GM21423 (cell line): ENCODE measurements around the gene IQSEC1.

ENCODE experiments used
- ATAC-seq: cut with Tn5 transposase; IDR thresholded peaks from one replicate; pipeline ENCODE4 v1.9.1; 2021; ENCODE audit warnings: mild to moderate bottlenecking, moderate library complexity; ENCODE audit not compliant: unreplicated experiment

IQSEC1 gene

DNA sequence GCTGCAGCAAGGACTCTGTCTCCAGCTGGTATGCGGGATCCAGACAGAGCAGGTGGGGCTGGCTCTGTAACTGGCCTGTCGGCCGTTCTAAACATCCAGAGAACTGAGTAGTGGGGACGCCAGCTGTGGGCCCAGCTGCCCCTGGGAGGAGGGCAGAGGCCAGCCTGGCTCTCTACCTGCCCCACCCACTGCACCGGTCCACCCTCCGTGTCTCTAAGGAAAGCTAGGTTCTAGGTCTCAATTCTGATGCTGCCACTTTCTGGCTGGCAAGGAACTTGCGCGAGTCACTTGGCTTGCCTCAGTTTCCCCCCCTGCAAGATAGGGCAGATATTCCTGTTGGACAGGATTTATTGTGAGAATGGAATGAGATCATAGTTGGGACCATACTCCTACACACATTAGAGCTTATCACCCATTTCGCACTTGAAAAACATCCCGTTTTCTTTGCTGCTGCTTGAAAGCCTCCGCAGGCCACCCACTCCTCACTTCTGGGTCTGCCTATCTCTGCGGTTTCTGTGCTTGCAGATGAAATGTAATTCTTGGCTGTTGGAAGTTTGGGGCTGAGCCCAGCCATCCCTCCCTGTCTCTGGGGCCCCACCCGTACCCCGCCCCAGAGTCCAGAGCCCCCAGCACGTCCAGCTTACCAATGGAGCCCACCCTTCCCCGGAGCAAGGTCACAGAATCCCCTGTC lies 65.8 kb downstream of the IQSEC1 start:
- no peak for ATAC-seq

DNA sequence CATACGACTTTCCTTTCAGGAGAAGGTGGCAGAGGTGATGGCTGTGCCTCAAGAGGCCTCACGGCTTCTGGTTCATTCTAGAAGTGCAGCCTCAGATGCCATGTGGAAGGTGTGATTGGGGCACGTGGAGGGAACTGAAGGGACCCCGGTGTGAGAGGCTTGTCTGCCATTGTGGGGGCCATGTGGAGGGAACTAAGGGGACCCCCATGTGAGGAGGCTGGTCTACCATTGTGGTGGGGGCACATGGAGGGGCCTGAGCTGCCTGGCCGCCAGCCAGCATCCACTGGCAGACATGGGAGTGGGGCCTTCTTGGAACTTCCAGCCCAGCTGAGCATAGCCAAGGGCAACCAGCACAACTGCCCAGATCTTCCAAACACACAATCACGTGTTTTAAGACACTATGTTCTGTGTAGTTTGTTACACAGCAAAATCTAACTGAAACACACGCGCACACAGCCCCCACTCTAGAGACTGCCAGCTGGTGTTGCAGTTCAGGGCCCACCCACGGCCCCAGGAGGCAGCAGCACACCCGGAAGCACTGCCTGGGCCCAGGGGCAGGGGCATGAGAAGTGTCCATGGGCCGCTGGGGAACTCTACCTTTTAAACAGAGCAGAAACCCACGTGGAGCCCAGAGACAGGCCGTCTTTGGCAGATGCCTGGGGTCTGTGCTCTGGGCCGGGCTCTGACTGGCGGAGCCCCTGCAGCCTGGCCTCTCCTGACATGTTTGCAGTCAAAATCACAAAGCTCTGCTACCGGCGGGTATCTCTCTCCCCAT lies 66.8 kb downstream of the IQSEC1 start:
- no peak for ATAC-seq

DNA sequence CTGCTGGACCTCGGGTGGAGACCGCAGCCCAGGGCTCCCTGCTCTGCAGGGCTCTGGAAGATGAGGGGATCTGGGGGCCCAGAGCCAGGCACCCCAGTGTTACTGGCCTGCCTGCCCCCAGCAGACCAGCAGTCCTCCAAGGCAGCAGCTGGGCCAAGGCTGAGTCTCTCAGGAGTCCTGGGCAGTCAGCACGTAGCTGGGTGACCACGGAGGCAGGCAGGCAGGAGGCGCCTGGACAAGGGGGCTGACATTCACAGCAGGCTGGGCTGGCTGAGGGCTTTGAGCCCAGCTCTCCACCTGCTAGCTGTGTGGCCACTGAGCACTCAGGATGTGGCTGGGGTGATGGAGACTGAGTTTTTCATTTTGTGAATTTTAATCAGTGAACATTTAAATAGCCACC lies 67.9 kb downstream of the IQSEC1 start:
- ATAC-seq: no peak

DNA sequence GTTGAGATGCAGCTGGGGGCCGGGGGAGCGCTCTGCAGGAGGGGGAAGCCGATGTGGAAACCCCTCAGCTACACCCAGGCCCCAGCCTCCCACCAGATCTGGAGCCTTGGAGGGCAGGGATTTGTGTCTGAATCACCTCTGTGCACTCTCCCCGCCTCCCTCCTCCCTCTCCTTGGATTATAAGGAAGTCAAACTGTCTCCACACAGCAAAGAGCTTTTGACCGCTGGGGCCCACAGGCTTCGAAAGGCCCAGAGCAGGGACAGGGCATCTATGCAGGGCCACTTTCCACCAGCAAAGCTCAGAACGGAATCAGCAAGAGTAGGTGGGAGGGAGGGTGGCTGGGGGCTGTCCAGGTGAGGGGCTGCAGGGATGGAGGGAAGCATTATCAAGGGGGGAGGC lies 68.9 kb downstream of the IQSEC1 start:
- ATAC-seq: no peak

DNA sequence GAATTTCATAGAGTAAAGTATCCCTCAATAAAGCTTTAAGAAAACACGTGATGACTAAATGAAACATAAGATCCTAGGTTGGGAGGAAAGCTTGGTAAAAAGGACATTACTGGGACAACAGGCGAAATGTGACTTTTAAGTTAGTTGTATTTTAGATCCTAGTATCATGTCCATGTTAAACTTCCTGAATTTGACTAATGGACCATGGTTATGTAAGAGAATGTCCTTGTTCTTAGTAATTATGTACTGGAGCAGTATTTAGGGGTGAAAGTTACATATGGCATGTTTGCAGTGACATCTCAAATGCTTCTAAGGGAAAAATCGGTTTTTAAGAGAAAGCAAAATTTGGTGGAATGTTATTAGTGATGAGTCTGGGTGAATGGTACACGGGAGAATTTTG lies 69.6 kb downstream of the IQSEC1 start:
- no peak for ATAC-seq

DNA sequence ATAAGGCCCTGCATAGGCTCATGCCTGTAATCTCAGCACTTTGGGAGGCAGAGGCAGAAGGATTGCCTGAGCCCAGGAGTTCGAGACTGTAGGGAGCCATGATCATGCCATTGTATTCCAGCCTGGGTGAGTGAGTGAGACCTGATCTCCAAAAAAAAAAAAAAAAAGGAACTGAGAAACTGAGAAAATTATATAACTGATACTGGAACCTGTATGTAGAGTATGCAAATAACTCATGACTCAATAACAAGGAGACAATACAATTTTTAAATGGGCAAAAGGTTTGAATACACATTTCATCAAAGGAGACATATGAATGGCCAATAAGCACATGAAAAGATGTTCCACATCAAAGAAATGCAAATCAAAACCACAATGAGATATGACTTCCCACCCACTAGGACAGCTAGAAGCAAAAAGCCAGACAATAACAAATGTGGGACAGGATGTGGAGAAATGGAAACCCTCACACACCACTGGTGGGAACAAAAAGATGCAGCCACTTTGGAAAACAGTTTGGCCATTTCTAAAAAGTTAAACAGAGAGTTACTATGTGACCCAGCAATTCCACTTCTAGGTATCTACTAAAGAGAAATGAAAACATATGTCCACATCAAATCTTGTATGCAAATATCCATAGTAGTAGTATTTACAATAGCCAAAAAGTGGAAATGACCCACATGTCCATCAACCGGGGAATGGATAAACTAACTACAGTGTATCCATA lies 70.7 kb downstream of the IQSEC1 start:
- ATAC-seq: peak; percentile 60

DNA sequence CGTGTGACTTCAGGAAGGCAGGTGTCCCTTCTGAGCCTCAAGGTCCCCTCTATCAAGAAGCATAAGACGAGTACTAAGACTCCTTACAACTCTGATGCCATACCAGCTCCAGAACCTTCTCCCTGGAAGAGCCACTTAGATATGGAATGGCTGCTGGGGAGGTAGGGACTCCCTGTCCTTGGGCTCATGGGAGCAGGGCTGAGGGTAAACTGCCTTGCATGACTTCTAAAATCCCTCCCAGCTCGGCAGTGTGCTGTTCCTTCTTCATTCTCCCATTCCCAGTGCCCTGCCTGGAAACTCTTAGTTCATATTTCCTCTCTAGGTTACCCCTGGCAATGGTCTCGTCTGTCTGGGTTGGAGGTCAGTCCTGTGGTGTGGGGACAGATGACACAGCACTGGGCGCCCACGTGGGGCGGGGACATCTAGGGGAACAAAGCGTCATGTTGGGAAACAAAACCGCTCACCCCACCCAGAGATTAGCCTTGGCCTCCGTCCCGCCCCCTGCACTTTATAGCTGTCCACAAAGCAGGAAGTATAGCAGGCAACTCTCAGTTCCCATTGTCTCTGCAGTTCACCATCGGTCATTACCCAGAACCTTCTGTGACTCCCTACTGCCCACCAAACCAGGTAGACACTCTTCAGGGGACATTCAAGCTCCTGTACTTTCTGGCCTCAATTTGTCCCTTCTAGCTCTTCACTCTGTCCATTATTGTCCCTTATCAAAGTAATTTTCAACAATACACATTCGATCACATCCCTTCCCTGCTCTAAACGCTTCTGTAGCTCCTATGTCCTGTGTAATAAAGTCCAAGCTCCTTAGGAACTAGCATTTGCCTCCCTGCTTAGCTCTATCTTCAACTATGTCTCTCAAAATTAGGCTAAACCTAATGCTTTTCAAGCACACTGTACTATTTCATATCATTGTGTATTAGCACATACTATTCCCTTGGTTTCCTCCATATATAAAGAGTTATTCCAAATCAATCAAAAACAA lies 73.8 kb downstream of the IQSEC1 start:
- peak; percentile 39 for ATAC-seq

DNA sequence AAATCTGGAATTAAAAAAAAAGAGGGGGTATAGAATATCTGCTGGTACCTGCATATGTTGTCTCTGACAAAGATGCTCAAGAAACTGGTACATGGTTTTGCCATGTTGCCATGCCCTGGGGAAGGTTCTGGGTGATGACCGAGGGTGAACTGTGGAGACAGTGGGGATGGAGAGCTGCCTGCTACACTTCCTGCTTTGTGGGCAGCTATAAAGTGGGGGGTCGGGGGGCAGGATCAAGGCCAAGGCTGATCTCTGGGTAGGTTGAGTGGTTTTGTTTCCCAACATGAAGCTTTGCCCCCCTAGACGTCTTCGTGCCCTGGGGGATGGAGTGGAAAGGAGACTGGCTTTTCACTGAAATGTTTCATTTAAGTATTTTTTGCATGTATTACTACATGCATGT lies 74.6 kb downstream of the IQSEC1 start:
- no peak for ATAC-seq

DNA sequence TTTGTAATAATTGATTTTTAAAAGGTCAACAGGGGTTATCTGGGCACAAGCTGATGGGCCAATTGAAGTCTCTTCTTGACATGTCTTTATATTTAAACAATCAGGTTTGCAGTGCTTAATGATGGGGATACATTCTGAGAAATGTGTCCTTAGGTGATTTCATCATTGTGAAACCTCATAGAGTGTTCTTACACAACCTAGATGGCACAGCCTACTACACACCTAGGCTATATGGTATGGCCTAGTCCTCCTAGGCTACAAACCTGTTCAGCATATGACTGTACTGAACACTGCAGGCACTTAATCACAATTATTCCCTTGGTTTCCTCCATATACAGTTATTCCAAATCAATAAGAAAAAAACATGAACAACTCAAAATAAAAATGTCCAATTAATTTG lies 75.8 kb downstream of the IQSEC1 start:
- ATAC-seq: no peak

DNA sequence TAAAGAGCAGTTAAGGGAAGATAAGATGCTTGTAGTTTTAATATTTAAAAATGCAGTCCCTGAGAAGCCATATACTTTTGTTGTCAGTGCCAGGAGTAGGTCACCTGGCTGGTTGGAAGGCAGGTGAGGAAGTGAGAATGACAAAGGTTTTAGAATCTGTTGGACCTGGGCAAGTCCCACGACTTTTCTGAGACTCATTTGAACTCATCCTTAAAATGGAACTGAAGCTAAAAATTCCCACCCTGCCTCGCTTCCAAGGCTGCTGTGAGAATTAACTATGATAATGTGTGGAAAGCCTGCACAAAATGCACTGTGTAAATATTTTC lies 77.1 kb downstream of the IQSEC1 start:
- ATAC-seq: no peak

DNA sequence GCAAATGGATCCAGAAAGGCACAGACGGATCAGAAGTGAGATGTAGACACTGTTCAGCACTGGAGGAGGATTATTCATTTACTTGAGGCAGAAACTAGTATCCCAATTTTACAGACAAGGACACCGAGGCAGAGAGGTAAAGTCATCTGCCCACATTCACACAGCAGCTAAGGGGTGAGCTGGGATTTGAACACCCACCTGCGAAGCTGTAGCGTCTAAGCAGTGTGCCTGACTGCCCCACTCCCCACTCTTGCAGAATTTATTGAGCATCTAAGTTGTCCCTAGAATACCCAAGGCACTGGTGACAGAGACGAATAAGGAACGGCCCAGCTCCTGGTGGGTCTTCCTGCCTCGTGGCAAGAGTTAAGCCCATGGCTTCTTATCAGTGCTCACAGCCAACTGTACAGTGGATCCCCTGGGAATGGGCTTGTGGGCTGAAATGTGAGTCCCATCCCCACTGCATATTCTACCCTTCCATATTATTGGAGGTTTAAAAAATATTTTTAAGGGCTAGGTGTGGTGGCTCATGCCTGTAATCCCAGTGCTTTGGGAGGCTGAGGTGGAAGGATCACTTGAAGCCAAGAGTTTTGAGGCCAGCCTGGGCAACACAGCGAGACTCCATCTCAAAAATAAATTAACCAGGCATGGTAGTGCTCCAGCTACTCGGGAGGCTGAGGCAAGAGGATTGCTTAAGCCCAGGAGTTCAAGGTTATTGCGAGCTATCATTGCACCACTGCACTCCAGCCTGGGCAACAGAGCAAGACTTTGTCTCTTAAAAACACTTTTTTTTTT lies 77.6 kb downstream of the IQSEC1 start:
- no peak for ATAC-seq

DNA sequence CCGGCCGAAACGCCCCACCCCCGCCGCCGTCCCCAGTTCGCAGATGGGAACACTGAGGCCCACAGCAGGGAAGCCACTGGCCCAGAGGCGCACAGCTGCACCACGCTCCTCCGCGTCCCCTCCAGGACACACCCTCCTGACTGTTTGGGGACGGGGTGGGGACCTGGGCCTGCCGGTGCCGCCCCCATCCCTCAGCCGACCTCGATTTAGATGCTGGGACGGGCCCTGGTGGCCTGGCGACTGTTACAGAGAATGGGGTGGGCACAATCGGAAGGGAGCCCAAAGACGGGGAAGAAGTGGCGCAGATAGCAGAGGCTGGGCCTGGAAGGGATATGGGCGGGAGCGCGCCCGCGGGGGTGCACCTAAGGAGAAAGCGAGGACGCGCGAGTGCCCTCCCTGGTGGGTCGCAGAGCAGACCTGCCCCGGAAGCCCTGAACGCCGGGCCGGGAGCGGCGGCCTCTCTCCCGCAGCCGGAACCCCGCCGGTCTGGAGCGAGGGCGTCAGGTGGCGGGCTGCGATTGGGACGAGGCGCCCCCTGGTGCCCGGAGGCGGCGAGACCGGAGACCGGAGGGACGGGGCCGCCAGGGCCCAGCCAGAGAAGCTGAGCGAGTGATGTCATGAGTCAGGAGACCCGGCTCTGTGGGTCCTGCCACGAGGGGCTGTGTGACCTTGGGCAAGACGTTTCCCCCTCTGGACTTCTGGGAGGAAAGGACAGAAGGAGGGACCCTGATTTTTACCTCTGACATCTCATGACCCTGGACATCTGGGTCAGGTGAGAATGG lies 78.4 kb downstream of the IQSEC1 start:
- ATAC-seq: peak; percentile 66

DNA sequence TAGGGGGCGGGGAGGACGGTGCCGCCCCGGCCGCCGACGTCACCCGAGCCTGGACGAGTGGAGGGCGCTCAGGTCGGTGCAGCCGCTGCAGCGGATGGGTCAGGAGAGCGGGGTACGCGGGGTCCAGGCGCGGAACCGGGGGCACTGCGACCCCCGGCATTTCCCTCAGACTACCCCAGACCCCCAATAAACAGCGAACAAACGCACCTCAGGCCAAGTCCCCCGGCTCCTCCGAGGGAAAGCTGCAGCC lies 78.9 kb downstream of the IQSEC1 start:
- no peak for ATAC-seq

DNA sequence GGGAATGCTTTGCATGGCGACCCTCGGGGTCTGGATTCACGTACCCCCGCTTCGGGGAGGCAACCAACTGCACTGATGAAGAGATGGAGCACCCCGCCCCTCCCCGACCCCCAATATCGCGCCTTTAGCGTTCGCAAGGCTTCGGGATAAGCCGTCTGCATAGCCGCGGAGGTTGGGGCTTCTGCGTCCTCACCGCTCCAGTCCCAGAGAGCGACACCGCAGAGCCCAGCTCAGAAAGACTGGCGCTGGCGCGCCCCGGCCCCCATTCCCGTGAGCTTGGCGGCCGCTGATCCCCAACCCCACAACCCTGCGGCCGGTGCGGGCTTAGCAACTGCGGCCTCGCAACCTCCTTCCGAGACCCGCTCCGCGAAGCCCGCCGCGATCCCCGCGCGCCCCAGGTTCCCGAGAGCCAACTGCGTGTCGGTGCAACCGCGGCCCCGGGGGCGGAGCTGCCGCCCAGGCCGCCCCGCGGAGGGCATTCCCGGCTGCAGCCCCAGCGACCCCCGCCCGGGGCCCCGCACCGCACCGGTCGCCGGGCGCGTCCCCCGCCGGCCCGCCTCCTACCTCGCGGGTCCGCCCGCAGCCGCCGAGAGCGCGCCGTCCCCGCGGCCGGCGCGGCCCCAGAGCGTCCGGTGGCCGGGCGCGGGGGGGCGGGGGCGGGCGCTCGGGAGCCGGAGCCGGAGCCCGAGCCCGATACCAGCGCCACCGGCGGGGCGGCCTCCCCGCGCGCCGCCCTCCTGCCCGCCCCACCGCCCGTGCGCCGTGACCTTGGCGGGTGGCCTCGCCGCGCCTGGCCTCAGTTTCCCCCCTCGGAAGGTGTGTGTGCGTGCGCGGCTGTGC lies 79.5 kb downstream of the IQSEC1 start:
- ATAC-seq: no peak

DNA sequence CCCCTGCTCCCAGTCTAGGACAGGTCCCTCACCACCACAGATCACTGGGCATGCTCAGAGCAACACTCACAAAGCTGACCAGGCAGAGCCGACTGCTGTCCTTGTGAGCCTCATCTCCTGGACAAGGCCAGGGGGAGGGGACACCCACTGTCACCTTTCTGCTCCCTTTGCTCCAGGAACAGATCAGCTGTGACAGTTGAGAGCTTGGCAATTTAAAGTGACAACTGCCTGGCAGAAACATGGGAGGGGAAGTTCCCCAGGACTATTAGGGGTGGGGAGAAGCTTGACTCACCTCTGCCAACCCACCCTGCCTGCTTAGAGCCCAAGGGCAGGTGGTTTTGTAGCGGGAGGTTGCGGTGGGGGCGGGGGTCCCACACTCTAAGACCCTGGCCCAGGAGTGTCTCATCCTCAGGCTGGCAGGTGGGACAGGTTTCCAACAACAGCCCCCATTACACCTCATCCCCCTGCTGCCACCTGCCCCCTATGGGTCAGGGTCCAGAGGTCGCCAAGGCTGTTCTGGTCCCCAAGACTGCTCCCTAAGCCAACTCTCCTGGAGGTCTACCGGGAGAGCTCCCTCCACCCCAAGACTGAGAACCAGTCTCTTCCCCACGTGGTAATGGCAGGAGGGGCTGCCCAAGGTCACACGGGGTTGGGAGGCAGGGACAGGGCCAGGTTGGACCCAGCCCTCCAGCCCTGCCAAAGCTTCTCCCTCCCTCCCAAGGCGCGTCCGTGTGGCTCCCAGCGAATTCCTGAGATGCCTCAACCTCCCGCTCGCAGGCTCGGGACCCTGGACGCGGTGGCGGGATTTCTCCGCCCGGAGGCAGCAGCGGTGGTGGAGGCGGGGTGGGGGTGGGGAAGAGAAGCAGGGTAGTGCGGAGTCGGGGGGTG lies 80.4 kb downstream of the IQSEC1 start:
- no peak for ATAC-seq

DNA sequence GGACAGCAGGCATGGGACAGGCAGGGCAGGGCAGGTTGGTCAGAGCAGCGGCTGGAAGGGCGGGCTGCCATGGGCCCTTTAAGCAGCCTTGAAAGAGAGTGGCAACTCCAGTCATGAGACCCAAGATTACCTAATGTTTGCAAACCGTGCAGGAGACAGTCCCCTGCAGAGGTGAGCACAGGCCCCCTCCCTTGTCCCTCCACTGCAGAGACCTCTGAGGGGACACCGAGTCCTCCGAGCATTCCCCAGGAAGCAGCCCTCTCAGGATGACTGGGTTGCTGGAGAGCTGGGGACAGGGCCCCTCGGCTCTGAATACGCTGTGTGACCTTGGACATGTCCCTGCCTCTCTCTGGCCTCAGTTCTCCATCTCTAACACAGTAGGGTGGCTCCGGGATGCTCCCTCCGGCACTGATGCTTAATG lies 81.4 kb downstream of the IQSEC1 start:
- no peak for ATAC-seq

DNA sequence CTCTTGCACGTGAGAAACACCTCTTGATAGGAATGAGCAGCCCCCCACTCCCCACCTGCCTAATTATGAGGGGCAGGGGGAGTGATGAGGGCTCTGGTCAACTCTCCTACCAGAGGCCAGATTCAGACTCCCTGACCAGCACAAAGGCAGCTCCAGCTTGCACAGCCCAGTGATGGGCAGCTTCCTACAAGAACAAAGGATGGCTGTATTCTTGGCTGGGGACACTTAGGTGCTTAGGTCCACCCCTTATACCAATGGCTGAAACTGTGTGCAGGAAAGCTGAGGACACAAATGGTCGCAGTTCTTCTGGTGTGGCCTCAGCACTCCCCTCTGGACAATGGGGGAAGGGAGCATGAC lies 81.8 kb downstream of the IQSEC1 start:
- no peak for ATAC-seq
